ENCODE measurements around the gene AK1.

AK1 gene

GRCh38 chr9:127877566-127877998 lies at the start of gene AK1:
Gene AK1 (minus strand): TSS chr9:127877675. CDS start chr9:127874617, 3,058 bp downstream.
- DNase-seq (ENCODE audit: low read depth): no peak

GRCh38 chr9:127926906-127927200 lies 49.4 kb upstream of the AK1 start:
- no peak for DNase-seq (ENCODE audit: low read depth)

GRCh38 chr9:127925959-127926905 lies 48.8 kb upstream of the AK1 start:
- DNase-seq (ENCODE audit: low read depth): no peak

- no peak for DNase-seq (ENCODE audit: low read depth)
Observed at GRCh38 chr9:127924736-127925444, 47.4 kb upstream of the AK1 start.

GRCh38 chr9:127923771-127924170 lies 46.3 kb upstream of the AK1 start:
- DNase-seq (ENCODE audit: low read depth): no peak

- no peak for DNase-seq (ENCODE audit: low read depth)
Observed at GRCh38 chr9:127923046-127923445, 45.6 kb upstream of the AK1 start.

- peak; percentile 69 for DNase-seq (ENCODE audit: low read depth)
Observed at GRCh38 chr9:127921557-127922120, 44.2 kb upstream of the AK1 start.

- DNase-seq (ENCODE audit: low read depth): no peak
Observed at GRCh38 chr9:127920794-127921193, 43.3 kb upstream of the AK1 start.

GRCh38 chr9:127919253-127919815 lies 41.9 kb upstream of the AK1 start:
- DNase-seq (ENCODE audit: low read depth): no peak

GRCh38 chr9:127918183-127919107 lies 41.0 kb upstream of the AK1 start:
- DNase-seq (ENCODE audit: low read depth): no peak

- DNase-seq (ENCODE audit: low read depth): no peak
Observed at GRCh38 chr9:127917603-127918002, 40.1 kb upstream of the AK1 start.

GRCh38 chr9:127916720-127917581 lies 39.5 kb upstream of the AK1 start, which contains the start of gene ST6GALNAC4:
Gene ST6GALNAC4 (minus strand): TSS chr9:127917041. CDS start chr9:127916419, 622 bp downstream.
- DNase-seq (ENCODE audit: low read depth): peak; percentile 92

- no peak for DNase-seq (ENCODE audit: low read depth)
Observed at GRCh38 chr9:127915801-127916719, 38.6 kb upstream of the AK1 start.

GRCh38 chr9:127915325-127915752 lies 37.9 kb upstream of the AK1 start:
- DNase-seq (ENCODE audit: low read depth): no peak

GRCh38 chr9:127913682-127914081 lies 36.2 kb upstream of the AK1 start:
- DNase-seq (ENCODE audit: low read depth): no peak

GRCh38 chr9:127912882-127913281 lies 35.4 kb upstream of the AK1 start:
- no peak for DNase-seq (ENCODE audit: low read depth)

GRCh38 chr9:127912296-127912695 lies 34.8 kb upstream of the AK1 start:
- no peak for DNase-seq (ENCODE audit: low read depth)

- DNase-seq (ENCODE audit: low read depth): no peak
Observed at GRCh38 chr9:127910613-127911205, 33.2 kb upstream of the AK1 start.

- DNase-seq (ENCODE audit: low read depth): no peak
Observed at GRCh38 chr9:127909839-127910273, 32.4 kb upstream of the AK1 start.

All from activated gamma-delta T cell treated with anti-CD3 and anti-CD28 coated beads, Interleukin-2, amount 50 U/mL, for 16 hours (primary cell).